Fibroblast of skin of left quadriceps (primary cell): ENCODE measurements around the gene NTNG1.
"Not testable (repeated sequence)": the region's sequence is repeated elsewhere in the genome, so short reads cannot be mapped to it uniquely, and the experiment has no call there.

Experiments
- DNase-seq, 2 experiments: peaks; one replicate each; pipeline ENCODE4 v3.0.0-alpha.2; 2013; ENCODE audit warnings: low read depth in 2 of 2

NTNG1 gene

DNA sequence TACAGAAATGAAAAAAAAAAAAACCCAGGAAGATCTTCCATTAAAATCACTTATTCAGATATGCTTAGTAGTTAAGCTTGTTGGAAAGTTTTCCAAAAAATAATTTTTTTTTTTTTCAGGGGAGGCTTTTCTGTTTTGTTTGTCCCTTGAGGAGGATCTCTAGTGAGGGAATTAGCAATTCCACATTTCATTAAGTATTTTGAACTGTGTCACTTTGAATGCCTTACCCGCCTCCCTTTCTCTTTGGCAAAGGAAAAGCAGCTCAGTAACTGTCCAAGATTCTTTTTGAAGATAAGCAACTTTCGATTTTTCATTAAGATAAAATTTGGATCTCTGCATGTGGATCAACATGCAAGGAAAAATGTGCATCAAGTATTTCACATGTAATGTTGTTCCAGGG lies 1.8 kb downstream of the NTNG1 start:
- no peak for DNase-seq

DNA sequence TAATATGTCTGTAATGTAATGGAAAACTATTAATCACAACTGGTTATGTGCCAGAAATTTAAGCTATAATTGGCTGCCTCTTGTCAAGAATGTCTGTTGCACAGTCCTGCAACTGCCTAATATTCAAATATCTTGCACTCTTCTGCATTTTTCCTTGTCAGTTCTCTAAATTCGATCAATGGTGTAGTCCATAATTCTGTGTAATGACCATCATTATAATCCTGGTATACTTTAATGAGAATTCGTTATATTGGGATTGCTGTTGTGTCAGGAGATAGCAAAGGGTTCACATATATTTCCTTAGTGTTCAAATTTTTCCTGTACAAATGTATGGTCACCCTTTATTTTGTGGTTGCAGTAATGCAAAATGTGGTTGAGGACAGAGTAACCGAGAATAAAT lies 4.8 kb downstream of the NTNG1 start:
- DNase-seq: no peak

DNA sequence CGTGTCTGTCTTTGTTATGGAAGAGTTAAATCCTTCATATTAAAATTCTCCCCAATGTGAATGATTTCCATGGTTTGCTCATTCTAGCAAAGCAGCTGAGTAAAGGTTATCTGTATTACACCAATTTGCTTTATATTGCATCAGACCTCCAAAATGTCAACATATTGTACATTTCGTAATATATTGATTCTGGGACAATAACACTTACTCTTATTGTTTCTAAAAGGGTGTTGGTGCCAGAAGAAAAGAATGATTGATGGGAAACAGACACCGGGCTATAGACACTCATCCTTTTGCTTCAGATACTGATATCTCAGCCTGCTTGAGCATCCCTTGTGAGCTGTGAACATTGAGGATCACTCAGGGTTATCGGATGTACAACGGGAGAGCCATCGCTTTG lies 7.0 kb downstream of the NTNG1 start:
- no peak for DNase-seq

DNA sequence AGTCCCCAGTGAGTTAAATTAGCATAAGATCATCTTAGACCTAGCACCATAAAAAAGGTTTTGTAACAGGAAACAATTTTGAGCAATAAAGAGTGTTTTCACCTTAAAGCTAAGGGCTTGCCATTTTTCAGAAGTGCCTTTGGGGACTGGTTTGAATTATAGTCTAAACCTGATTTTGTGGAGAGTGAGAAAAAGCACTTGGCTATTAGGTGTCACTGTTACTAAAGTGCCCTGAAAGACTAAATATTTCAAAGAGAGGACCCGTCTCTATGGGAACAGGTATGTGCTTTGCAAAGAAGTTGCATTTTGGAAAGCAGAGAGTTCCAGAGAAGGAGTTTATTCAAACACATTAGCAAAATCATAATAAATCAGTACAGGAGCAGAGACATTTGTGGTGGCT lies 9.1 kb downstream of the NTNG1 start:
- no peak for DNase-seq

DNA sequence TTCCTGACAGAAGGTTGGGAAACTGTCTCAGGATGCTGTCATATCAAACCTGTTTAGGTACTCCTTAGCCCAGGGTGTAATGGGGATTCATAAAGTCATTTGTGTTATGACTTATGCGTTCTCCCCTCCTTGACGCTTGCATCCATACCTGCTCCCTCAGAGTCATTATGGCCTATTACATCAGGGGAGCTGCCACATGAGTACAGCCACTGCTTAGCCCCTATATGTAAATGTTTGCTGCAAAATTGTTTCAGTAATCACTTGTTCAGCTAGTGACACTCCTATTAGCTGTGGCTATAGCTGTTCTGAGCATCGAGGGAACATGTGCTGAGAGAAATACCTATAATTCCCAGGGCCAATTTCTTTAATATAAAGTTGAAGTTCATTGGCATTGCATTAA lies 10.5 kb downstream of the NTNG1 start:
- no peak for DNase-seq

DNA sequence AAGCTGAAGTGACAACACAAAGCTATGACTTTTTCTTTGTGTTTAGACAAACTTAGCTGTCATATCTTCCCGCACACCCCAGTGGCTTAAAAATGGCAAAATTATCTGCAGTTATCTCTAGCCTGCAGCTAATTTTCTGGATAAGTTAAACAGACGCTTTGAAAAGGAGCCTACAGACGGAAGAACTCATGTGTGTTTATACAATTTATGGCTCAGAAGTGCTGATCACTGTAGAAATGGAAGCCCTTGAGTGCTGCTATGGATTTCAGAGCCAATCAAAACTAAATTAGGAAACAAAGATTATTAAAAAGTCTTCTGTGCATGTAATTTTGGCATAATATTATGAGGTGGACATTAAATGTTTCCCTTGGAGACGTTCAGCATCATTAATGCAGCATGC lies 11.6 kb downstream of the NTNG1 start:
- DNase-seq: no peak

DNA sequence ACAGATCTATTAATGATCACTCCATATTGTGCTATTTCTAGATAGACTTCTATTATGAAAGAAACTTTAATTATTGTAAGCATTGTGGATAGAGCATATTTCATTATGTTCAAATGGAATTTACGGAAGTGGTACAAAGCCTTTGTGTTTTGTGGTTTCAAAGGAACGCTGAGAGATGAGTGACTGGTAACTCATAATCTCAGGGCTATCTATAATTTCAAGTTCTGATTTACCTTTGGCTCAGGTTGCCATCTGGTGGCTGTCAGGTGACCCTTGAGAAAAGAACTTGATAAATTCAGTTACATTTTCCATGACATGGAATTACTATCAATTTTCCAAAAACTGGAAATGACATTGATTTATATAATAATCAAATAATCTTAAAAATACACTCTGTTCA lies 12.2 kb downstream of the NTNG1 start:
- no peak for DNase-seq

DNA sequence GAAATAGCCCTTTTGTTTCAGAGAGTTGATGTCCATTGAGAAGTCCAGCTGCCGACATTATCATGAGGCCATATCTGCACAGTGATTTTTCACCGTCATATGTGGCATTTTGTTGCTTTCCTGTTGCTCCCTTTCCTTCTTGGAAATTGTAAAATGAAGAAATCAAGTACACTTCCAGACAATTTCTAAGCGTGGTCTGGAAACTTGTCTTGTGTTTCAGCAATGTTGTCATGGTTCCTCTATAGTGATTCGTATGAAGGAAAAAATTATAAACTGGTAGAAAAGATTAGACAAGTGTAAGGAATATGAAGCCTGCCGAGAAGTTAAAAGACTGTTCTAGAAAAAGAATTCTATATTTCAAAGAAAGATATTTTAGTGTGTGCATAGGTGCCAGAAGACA lies 17.7 kb downstream of the NTNG1 start:
- no peak for DNase-seq

DNA sequence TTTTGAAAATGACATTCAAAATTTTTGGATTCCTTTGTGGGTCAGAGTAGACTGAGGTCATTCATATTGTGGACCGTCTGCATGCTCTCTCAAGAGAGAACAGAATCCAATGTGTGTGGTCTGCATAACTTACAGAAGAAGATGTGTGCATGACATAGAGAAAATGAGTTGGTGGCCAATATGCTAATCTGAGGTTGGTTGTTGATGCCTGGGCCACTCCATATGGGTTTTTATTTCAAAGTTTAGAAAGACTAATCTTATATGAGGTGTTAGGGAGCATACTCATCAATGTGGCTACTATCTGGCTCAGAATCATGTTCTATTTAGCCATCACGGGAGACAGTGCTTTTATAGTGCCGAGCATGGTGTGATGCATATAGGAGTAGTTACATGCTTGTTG lies 18.2 kb downstream of the NTNG1 start:
- DNase-seq: no peak

DNA sequence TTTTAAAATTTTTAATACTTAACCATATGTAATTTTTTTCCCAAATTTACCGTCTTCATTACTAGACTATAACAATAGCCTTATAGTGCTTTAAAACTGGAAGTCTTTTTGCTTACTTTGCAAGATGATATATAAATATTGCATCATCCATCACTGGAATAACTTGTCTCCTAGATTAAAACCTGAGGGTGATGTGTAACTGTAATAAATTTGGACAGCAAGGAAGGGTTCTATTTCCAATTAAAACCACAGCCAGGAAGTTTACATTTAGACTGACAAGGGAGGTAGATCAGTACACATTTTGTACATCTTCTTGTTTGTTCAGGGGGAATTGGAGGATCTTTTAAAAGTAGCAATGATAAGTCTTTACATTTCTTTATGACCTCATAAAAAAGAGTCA lies 21.9 kb downstream of the NTNG1 start:
- no peak for DNase-seq

DNA sequence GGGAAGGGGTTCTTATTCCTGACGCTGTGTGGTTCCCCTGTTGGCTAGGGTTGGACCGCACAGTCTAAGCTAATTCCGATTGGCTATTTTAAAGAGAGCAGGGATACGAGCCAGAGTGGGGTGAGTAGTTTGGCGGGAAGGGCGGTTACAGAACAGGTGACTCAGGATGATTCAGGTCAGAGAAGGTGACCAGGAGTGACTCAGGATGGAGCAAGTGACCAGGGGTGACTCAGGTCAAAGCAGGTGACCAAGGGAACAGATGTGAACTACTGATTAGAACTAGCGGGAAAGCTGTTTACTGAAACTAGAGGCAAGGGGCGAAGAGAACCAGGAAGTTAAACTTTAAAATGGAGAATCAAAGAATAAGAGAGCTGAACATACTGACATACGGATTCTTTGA lies 24.1 kb downstream of the NTNG1 start:
- not testable (repeated sequence) for DNase-seq

DNA sequence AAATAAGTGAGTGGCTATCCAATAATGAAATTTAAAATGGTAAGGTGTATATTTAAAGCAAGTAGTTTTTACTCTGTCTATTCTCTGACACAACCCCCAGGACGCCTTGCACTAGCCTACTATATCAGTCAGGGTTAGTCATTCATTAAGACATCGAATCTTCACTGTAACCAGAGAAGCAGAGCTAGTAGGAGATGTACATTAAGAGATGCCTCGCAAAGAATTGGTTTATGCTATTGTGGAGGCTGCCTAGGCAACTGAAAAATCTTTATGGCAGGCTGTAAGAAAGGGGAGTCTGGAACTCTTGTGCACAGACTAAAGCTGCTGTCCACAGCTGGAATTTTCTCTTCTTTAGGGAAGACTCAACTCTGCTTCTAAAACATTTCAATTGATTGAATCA lies 28.8 kb downstream of the NTNG1 start:
- no peak for DNase-seq

DNA sequence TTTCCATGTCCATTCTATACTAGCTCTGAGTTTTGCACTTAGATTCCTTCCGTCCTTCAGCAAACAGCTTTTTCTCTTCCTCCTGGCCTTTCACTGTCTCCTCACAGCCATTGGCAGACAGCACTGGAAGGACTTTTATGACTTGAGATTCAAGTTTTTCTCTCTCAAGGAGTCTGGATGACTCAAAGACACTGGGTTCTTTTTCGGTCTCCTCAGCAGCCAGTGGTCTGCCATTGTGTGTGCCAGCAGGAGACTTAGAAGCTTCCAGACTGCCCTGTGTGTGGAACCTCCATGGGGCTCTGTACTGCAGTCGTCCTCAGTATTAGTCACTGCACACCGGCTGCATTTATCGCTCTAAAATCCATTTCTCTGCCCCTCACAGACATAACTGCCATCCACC lies 30.5 kb downstream of the NTNG1 start:
- no peak for DNase-seq

DNA sequence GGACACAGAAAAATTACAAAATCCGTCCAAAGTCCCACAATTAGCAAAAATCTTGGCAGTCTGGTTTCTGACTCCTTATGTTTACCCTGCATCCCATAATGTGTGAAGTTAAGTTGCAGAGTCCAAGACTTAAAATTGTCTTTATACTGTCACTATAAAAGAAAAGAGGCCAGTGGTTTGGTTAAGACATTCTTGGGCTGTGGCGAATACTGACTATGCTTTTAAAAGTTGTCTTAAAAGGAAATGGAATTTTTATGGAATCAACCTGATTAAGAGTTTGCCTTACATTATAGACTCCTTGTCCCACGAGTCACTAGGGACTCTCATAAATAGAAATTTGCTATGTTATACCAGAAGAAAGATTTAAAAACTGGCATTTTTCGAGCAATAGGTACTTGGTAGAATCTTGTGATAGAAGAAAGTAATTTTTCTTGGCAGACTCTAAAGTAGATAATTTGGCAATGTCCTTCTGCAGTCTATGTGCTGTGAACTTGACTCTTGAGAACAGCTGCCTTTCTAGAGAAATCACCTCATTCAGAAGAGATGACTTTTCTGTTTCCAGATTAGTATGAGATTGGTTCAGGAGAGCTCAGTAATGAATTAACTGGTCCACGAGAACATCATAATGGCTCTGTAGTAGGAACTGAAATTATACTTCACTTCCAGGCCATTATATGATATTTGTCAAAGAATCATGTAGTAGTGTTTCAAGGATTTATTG lies 31.8 kb downstream of the NTNG1 start:
- DNase-seq: no peak

DNA sequence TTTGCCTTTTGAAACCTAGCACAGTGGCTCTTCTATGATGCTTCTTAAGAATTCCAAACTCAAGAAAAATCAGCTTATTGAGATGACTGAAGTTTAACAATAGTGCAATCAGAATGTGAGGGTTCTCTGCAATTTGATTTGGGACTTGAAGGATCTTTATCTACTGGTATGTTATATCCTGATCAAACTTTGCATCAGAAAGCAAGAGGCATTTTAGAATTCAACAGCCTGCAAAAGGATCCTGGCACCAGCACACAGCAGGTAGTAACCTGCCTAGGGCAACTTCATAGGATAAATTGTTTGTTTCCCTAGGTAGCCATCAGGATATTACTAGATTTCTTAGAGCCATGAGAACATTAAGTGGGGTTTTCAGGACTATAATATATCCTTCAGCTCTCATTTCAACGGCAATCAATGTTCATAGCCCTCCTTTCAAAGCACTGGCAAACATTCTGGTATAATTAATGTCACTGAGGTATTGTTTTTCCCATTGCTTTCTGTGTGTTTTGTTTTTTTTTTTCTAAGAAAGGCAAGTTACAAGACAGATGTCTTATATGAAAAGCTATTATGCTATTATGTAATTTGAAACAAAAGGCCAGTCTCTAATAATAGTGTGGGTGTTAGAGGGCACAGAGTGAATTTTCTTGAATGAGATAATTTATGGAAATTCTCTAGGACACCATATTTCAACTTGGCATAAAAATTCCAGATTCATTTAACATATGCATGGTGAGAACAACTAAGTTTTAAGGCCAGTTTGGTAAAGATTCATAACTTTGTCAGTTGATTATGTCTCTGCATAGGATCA lies 34.5 kb downstream of the NTNG1 start:
- no peak for DNase-seq

DNA sequence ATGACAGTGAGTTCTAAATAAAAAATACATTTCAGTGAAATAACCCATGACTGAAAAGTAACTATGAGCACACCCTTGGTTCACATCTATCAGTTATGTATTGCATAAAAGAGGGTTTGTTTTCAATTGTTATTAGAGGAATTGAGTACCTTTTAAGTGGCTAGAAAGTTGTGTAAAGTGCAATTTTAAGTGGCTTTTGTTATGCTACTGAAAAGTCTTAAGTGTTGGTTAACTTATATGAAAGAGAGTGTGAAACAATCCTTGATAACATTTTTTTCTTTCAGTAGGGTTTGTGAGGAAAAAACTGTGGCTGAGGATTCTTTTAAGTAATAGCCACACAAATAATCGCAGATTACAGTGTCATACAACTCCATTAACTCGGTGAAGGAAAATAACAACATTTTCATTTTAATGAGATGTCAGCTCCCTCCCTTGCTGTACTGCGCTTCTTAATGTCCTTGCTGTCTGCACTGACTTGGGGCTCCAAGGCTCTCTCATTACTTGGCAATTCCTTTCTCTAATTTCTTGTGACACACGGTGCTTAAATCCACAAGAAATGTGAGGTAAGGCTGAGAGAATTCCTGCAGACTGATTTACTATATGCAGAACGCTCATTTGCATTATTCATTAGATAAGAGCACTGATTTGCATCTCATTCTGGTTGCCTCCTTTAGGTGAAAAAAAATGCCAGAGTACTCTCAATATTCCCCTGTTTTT lies 40.6 kb downstream of the NTNG1 start:
- no peak for DNase-seq

DNA sequence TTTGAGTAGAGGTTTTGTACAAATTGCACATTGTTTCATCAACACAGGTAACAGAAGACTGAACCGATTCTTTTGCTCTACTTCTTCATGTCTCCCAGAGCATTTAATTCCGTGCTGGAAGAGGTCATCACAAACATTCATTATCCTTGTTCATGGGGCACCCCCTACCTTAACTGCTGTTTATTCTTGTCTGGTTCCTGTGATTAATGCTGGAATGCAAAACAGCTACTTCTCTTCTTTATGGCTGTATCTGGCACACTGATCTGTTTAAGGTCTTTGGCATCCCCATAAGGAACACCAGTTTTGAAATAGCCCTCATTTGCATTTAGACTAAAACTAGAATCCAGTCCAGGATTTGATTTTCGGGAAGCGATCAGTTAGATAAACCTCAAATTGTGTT lies 42.2 kb downstream of the NTNG1 start:
- DNase-seq: no peak

DNA sequence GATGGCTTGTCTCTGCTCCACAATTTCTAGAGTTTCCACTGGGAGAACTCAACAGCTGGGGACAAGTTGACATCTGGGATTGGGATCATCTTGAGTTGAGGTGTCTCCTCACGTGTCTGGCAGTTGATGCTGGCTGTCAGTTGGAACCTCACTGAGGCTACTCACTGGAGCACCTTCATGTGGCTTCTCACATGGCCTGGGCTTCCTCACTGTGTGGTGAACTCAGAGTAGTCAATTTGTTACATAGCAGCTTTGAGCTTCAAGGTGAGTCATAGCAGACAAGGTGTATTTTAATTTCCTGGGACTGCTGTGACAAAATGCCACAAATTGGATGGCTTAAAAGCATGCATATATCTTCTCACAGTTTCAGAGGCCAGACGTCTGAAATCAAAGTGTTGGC lies 44.0 kb downstream of the NTNG1 start:
- DNase-seq: no peak

DNA sequence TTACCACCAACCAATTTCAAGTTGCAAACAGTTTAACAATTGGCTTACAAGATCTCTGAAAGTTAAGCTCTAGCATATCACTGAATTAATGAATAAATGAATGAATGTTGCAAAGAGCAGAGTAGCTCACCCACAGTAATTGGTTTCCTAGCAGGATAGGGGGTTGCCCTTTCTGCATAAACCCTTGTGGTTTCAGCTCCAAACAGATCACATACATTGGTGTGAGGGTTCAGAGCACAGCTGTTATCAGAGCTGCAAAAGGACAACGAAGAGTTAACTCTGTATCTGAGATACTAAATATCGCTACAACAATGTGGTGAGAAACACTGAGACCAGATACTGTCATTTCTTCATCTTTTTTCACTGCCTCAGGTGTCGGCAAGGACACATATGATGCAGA lies 46.6 kb downstream of the NTNG1 start:
- DNase-seq: no peak

DNA sequence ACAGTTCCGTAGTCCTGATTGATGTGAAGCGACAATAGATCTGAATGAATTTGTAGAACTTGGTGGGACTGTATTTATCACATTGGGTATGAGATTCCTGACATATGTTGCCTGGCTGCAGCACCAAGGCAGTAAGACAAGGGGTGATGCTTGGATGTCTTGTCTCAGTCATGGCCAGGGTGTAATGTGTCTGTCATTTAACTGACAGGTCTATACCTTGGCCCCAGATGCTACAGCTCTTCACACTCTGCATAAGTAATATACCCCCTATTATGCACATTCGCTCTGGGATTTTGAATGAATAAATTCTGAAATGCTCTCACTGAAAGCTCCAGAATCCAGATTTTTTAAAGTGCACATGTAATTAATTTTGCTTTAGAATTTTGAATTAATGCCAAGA lies 47.3 kb downstream of the NTNG1 start:
- DNase-seq: no peak

DNA sequence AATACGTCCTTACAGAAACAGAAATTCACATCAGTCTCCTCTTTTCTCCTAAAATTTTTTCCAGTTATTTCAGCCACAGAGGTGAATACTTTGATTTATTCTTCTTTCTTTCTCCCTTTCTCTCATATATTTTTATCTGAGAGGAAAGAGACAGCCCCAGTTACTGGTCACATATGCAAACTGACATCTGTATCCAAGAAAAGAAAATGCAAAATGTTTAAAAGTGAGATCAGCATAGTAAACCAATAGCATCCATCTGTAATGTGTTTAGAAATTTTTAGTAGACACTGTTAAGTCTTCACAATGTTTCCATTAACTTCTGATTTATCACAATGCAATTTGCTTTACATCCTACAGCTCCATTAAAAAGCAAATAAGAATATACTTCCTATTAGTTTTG lies 53.5 kb downstream of the NTNG1 start:
- DNase-seq: no peak

DNA sequence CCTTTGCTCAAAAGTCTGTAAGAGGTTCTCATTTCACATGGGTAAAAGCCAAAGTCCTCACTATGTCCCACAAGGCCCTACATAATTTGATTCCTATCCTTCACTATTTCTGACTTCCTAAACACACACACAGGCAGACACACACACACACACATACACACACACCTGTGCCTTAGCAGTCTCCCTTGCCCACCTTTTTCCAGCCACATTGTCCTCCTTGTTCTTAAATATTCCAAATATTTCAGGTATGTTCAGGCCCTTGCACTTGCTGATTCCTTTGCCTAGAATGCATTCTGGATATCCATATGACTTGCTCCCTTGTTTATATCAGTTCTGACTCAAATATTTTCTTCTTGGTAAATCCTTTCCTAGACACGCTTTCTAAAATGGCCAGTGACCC lies 54.6 kb downstream of the NTNG1 start:
- DNase-seq: no peak

DNA sequence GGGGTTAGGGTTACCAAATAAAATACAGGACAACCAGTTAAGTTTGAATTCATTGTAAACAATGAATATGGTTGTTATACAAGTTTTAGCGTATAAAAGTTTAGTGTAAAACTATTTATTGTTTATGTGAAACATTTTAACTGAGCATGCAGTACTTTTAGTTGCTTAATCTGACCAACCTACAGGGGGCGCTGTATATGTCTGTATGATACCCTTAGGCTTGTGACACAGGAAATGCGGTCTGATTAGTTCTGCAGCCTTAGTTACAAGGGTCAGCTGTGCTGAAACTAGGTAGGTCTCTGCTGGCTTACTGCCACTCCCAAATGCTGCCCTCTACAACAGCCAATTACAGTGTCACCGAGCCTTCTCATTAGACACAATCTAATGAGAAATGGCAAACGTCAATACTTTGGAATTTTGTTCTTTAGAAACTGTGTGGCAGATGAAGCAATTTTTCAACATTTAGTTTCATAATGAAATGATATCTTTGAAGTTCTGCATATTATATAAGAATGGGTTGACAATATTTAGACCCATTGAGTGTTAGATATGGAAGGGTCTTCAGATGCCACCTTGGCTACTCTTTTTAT lies 56.2 kb downstream of the NTNG1 start:
- DNase-seq: no peak
